Adrenal gland (tissue), 5 donors: ENCODE measurements around the gene RNU5B-1.

Source experiments
- CTCF ChIP-seq, 6 experiments: fragments of 450-650 bp in 4 of 6; fragments of 200-600 bp in 2 of 6; sonication (generic) in 1 of 6; IDR thresholded peaks; 1 replicate in 5 of 6; 2 replicates in 1 of 6; pipeline versions ENCODE4 v1.5.1 to v1.8.0; 2016 to 2021; ENCODE audit warnings: antibody characterized with exemption in 6 of 6, mild to moderate bottlenecking in 2 of 6, moderate library complexity in 1 of 6
- POLR2A ChIP-seq, 2 donors: fragments of 450-650 bp; IDR thresholded peaks; one replicate each; pipeline ENCODE4 v1.6.1; 2017; ENCODE audit warnings: antibody characterized with exemption in 2 of 2, mild to moderate bottlenecking in 2 of 2, moderate library complexity in 1 of 2
- donor health status: DM: no; HTN: no; CAD: no.

DNA sequence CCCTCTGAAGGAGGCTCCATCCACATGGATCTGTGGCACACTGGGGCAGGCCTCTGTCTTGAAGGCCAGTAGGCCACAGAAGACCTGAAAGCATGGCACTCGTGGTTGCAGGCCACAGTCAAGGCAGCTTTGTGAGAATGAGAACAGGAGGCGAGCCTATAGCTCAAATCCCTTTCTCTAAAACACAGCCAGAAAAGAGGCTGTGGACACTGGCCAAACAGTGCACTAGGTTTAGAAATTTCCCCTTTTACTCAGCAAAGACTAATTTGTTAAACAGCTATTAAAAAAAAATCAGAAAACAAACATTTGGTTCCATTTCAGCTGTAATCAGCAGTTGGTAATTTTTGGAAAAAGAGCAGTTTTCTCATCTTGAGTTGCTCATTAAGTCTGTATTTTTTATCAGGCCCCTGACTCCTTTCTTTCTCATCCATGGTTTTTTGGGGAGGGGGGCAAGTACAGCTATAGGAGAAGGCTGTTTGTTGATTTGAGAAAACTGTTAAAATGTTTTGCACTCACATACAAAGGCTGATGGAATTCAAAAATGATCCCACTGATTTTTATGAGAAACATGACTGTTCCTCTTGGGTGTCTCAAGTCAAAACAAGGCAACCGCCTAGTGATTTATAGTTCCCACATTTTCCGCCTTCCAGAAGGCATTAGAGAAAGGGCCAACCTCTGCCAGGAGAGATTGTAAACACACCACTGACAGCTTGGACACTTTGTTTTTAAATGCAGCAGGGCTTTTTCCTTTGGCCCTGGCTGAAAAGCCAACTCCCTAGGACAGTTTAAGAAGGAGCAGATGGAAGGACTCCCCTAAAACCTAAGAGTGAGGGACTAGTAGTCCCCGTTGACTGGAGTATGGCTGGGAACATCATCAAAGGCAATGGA lies 45.9 kb upstream of the RNU5B-1 start:
- TF ChIP-seq CTCF (IDR thresholded peaks at IDR 0.05) (no peak), POLR2A (IDR thresholded peaks at IDR 0.05) (no peak)
